Upper lobe of left lung (tissue), 6 donors: ENCODE measurements around the gene GDPD1. TPM values are rescaled to one million over a fixed set of nuclear protein-coding genes. Genes with fewer than 3 reads are reported as not detected.
"Not testable (repeated sequence)": the region's sequence is repeated elsewhere in the genome, so short reads cannot be mapped to it uniquely, and the experiment has no call there.

ENCODE experiments used
- ATAC-seq, 2 donors: fragments of 200-7000 bp; cut with Tn5 transposase; one replicate each; pipeline ENCODE4 v1.9.1; 2022; ENCODE audit warnings: mild to moderate bottlenecking in 2 of 2, moderate library complexity in 2 of 2; ENCODE audit not compliant: low FRiP score in 2 of 2
- DNase-seq, 2 donors: peaks; one replicate each; pipeline ENCODE4 v3.0.0-alpha.2; 2019 to 2020
- H3K27ac ChIP-seq, 4 donors: fragments of 200-600 bp; sonication (generic); one replicate each; pipeline ENCODE4 v1.5.1; 2016 to 2019
- H3K27me3 ChIP-seq, 4 donors: fragments of 200-600 bp; sonication (generic); one replicate each; pipeline ENCODE4 v1.5.1; 2017 to 2019
- H3K36me3 ChIP-seq, 4 donors: fragments of 200-600 bp; sonication (generic); one replicate each; pipeline ENCODE4 v1.5.1; 2016 to 2019
- H3K4me1 ChIP-seq, 4 donors: fragments of 200-600 bp; sonication (generic); one replicate each; pipeline ENCODE4 v1.5.1; 2018 to 2019
- H3K4me3 ChIP-seq, 4 donors: fragments of 200-600 bp; sonication (generic); one replicate each; pipeline ENCODE4 v1.5.1; 2017 to 2019; ENCODE audit warnings: mild to moderate bottlenecking in 2 of 4, moderate library complexity in 1 of 4
- H3K9me3 ChIP-seq, 4 donors: fragments of 200-600 bp; sonication (generic); one replicate each; pipeline ENCODE4 v1.5.1; 2018 to 2019
- EP300 ChIP-seq, 4 donors: sonication (generic); formaldehyde crosslinking; IDR thresholded peaks; one replicate each; pipeline ENCODE4 v1.5.1; 2017; ENCODE audit warnings: antibody characterized with exemption in 4 of 4, control low read depth in 2 of 4
- POLR2A ChIP-seq, 4 donors: fragments of 450-650 bp; IDR thresholded peaks; one replicate each; pipeline ENCODE4 v1.5.1; 2016 to 2017; ENCODE audit warnings: antibody characterized with exemption in 4 of 4, mild to moderate bottlenecking in 2 of 4
- POLR2AphosphoS5 ChIP-seq, 2 donors: sonication (generic); formaldehyde crosslinking; IDR thresholded peaks; one replicate each; pipeline ENCODE4 v1.5.1; 2017; ENCODE audit warnings: antibody characterized with exemption in 2 of 2
- WGBS, 2 donors: methylation state at CpG; one replicate each; pipeline ENCODE4 v1.1.5; 2017 to 2018; 5-methylcytosine and 5-hydroxymethylcytosine counted together
- total RNA-seq, 6 donors: library from RNA; depleted of rRNA in 4 of 6; stranded (reverse); fragments of >200 nt in 4 of 6; gene quantifications; one replicate each; pipeline versions ENCODE4 v1.1.0 to v1.2.1, GENCODE V29; 2016 to 2021
- TF ChIP-seq, protein P1 (sequence below), 6 experiments: fragments of 450-650 bp in 4 of 6; fragments of 200-600 bp in 2 of 6; sonication (generic) in 2 of 6; IDR thresholded peaks; one replicate each; pipeline ENCODE4 v1.5.1; 2016 to 2019; ENCODE audit warnings: antibody characterized with exemption in 6 of 6
- donor health status: DM: no; HTN: no; CAD: no; lungs with moderate emphysema.
- donor health status: DM: no; HTN: yes; CAD: no; lungs with severe emphysema.

GDPD1 gene
- total RNA-seq, 6 donors from 2014 or later: 0.91 to 15.6 (median 3.0) TPM; not detected in 1

DNA sequence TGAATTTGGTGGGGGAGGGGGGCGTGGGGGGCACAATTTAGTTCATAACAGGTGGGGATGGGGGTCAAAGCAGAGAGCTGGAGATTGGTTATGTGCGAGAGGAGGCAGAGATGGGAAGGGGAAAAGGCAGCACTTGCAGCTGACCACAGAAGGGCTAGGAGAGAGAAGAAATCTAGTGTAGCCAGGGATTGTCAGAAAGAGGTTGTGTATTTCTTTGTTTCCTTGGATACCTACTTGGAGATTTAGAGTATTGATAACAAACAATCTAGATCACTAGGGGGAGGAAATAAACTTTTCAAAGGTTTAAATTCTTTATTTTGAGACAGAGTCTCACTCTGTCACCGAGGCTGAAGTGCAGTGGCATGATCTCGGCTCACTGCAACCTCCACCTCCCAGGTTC is 64.0 kb downstream of the GDPD1 start:
- peaks cover 0 to under 1% (median 0%) of the 10 kb centered on the region in 4 donors for H3K4me1 ChIP-seq
- 71 to 73% methylated on average over 4 of the region's 4 CpGs for WGBS, 2 donors
- H3K9me3 ChIP-seq: no peaks in the 10 kb centered on the region
- ATAC-seq (peak in 1 of 2 donors; percentile 56), DNase-seq (no peak)
- no peak for TF ChIP-seq POLR2A (IDR thresholded peaks at IDR 0.05)
- no peak for TF ChIP-seq EP300 (IDR thresholded peaks at IDR 0.05)
- TF ChIP-seq POLR2AphosphoS5 (IDR thresholded peaks at IDR 0.05): no peak
- TF ChIP-seq, protein P1, sequence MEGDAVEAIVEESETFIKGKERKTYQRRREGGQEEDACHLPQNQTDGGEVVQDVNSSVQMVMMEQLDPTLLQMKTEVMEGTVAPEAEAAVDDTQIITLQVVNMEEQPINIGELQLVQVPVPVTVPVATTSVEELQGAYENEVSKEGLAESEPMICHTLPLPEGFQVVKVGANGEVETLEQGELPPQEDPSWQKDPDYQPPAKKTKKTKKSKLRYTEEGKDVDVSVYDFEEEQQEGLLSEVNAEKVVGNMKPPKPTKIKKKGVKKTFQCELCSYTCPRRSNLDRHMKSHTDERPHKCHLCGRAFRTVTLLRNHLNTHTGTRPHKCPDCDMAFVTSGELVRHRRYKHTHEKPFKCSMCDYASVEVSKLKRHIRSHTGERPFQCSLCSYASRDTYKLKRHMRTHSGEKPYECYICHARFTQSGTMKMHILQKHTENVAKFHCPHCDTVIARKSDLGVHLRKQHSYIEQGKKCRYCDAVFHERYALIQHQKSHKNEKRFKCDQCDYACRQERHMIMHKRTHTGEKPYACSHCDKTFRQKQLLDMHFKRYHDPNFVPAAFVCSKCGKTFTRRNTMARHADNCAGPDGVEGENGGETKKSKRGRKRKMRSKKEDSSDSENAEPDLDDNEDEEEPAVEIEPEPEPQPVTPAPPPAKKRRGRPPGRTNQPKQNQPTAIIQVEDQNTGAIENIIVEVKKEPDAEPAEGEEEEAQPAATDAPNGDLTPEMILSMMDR (IDR thresholded peaks at IDR 0.05): no peak
- H3K27me3 ChIP-seq: no peaks in the 10 kb centered on the region
- no peak overlapping the region for H3K4me3 ChIP-seq
- no peaks in the 10 kb centered on the region for H3K36me3 ChIP-seq
- H3K27ac ChIP-seq: no peak overlapping the region

DNA sequence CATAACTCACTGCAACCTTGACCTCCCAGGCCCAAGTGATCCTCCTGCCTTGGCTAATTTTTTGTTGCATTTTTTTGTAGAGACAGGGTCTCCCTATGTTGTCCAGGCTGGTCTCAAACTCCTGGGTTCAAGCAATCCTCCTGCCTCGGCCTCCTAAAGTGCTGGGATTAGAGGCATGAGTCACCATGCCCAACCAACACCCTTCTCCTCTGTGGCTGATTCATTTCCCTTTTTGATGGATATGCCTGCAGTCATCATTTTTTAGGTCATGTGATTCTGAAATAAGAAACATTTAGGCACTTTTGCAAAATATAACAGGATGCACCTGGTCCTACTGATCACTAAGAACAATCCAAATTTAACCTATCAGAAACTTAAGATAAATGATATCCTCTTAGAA is 67.1 kb downstream of the GDPD1 start:
- TF ChIP-seq POLR2AphosphoS5 (IDR thresholded peaks at IDR 0.05): no peak
- no peak for TF ChIP-seq POLR2A (IDR thresholded peaks at IDR 0.05)
- TF ChIP-seq EP300 (IDR thresholded peaks at IDR 0.05): no peak
- TF ChIP-seq, protein P1 (IDR thresholded peaks at IDR 0.05): no peak
- DNase-seq (peak in 1 of 2 donors; percentile 26), ATAC-seq (peak in 1 of 2 donors; percentile 70)
- Histone ChIP-seq H3K27ac (peak overlapping the region in 1 of 4 donors; percentile 7), H3K9me3 (no peaks in the 10 kb centered on the region), H3K27me3 (no peaks in the 10 kb centered on the region), H3K4me1 (peaks cover 0 to 16% (median 8%) of the 10 kb centered on the region in 4 donors), H3K36me3 (no peaks in the 10 kb centered on the region), H3K4me3 (no peak overlapping the region)
- 67 to 71% methylated on average over 1 of the region's 1 CpG for WGBS, 2 donors

DNA sequence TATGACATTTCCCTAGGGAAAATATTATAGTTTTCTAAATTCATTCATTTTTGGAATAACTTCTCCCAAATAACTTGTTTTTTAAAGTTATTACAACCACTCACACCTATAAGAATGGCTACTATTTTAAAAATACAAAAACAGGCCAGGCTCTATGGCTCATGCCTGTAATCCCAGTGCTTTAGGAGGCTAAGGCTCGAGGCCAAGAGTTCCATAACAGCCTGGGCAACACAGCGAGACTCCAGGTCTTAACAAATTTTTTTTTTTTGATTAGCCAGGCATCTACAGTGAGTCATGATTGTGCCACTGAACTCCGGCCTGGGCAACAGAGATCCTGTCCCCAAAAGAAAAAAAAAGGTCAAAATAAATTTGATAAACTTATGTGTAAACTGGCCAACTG is 67.6 kb downstream of the GDPD1 start:
- no peak overlapping the region for H3K4me3 ChIP-seq
- H3K27ac ChIP-seq: peak overlapping the region in 1 of 4 donors; percentile 7
- no peaks in the 10 kb centered on the region for H3K9me3 ChIP-seq
- peaks cover 0 to 16% (median 8%) of the 10 kb centered on the region in 4 donors for H3K4me1 ChIP-seq
- 74 to 85% methylated on average over 3 of the region's 3 CpGs for whole genome bisulfite sequencing, 2 donors
- TF ChIP-seq EP300 (IDR thresholded peaks at IDR 0.05): no peak
- no peak for TF ChIP-seq POLR2A (IDR thresholded peaks at IDR 0.05)
- TF ChIP-seq, protein P1 (IDR thresholded peaks at IDR 0.05): no peak
- TF ChIP-seq POLR2AphosphoS5 (IDR thresholded peaks at IDR 0.05): no peak
- no peaks in the 10 kb centered on the region for H3K27me3 ChIP-seq
- DNase-seq: no peak
- H3K36me3 ChIP-seq: no peaks in the 10 kb centered on the region
- peak in 1 of 2 donors; percentile 63 for ATAC-seq

DNA sequence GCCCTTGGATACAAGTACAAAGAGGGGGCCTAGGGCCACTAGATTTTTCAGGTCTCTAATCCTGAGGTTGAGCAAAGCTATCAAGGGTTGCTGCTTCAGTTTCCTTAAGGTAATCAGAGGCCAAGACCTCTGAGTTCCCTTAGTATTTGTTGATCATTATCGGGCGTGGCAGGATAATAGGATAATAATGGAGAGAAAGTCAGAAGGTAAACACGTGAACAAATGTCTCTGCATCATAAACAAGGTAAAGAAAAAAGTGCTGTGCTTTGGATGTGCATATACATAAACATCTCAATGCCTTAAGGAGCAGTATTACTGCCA is 69.6 kb downstream of the GDPD1 start:
- H3K9me3 ChIP-seq: no peaks in the 10 kb centered on the region
- H3K27ac ChIP-seq: peak overlapping the region in 3 of 4 donors; percentile 40 to 75 (median 41)
- ATAC-seq (no peak), DNase-seq (no peak)
- H3K27me3 ChIP-seq: no peaks in the 10 kb centered on the region
- H3K36me3 ChIP-seq: no peaks in the 10 kb centered on the region
- no peak overlapping the region for H3K4me3 ChIP-seq
- H3K4me1 ChIP-seq: peaks cover 0 to 16% (median 8%) of the 10 kb centered on the region in 4 donors
- TF ChIP-seq, protein P1 (IDR thresholded peaks at IDR 0.05): no peak
- no peak for TF ChIP-seq POLR2A (IDR thresholded peaks at IDR 0.05)
- TF ChIP-seq POLR2AphosphoS5 (IDR thresholded peaks at IDR 0.05): no peak
- no peak for TF ChIP-seq EP300 (IDR thresholded peaks at IDR 0.05)
- WGBS, 2 donors: 35 to 44% methylated on average over 3 of the region's 3 CpGs

DNA sequence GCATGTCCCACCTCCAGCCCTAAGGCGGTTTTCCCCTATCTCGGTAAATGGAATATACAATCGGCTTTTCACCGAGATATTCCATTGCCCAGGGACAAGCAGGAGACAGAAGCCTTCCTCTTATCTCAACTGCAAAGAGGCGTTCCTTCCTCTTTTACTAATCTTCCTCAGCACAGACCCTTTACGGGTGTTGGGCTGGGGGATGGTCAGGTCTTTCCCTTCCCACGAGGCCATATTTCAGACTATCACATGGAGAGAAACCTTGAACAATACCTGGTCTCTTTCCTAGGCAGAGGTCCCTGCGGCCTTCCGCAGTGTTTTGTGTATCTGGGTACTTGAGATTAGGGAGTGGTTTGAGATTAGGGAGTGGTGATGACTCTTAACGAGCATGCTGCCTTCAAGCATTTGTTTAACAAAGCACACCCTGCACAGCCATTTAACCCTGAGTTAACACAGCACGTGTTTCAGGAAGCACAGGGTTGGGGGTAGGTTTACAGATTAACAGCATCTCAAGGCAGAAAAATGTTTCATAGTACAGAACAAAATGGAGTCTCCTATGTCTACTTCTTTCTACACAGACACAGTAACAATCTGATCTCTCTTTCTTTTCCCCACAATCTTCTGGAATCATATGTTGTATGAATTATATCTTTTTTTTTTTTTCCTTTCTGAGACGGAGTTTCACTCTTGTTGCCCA is 70.1 kb downstream of the GDPD1 start:
- H3K27me3 ChIP-seq, ATAC-seq, H3K4me3 ChIP-seq, H3K9me3 ChIP-seq, H3K36me3 ChIP-seq: not testable (repeated sequence)
- peak overlapping the region; percentile 23 to 75 (median 40) for H3K27ac ChIP-seq
- H3K4me1 ChIP-seq: peaks cover 0 to 16% (median 8%) of the 10 kb centered on the region in 4 donors
- WGBS, 2 donors: 16 to 18% methylated on average over 12 of the region's 12 CpGs
- peak in 1 of 4 donors; percentile 28 for TF ChIP-seq POLR2A (IDR thresholded peaks at IDR 0.05)
- peak in 1 of 2 donors; percentile 48 for DNase-seq
